Stimulated activated CD4-positive, alpha-beta T cell treated with anti-CD3 and anti-CD28 coated beads, Interleukin-2, amount 100 ng/mL, for 48 hours (primary cell): ENCODE measurements around the gene CD2.

Experiments used
- DNase-seq, 2 donors: peaks; one replicate each; pipeline ENCODE4 v3.0.0-alpha.2; 2020

CD2 gene

DNA sequence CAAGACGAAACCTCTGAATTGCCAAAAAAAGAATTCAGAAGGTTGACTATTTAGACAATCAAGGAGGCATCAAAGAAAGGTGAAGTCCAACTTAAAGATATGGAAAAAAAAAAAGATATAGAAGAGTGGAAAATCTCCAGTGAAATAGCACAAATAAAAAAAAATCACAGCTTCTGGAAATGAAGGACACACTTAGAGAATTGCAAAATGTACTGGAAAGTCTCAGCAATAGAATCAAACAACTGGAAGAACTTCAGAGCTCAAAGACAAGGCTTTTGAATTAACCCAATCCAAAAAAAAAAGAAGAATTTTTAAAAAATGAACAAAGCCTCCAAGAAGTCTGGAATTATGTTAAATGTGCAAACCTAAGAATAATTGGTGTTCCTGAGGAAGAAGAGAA is 31.8 kb downstream of the CD2 start:
- no peak for DNase-seq

DNA sequence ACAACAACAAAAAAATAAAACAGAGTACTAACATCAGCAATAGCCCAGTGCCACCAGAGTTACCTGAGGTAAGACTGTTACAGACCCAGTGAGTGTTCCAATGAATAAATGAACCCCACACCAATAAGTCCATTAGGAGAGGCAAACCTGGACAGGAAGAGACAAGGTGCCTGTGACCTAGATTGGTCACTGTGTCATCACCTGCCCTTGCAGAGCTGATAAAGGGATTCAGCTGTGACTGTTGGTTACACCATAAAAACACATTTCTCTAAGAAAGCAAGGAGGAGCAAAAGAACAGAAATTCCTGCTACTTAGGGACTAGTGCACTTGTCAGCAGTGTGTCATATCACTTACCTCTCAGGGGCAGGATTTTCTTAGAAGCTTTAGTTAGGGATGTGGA is 37.5 kb downstream of the CD2 start:
- no peak for DNase-seq

DNA sequence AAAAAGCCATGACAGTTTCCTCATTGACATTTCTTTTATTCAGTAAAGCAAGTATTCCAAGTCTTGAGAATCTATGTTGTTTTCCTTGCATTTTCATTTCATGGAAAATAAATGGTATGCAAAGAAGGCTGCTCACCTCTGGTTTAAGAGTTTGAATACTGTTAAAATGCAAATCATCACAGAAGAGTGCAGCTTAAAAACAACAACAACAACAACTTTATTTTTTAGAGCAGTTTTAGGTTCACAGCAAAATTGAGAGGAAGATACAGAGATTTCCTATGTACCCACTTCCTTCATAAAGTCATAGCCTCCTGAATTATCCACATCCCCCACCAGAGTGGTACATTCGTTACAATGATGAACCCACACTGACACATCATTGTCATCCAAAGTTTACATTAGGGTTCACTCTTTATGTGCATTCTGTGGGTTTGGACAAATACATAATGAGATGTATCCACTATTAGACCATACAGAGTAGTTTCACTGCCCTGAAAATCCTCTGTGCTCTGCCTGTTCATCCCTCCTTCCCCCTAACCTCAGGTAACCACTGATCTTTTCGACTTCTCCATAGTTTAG is 39.2 kb downstream of the CD2 start:
- DNase-seq: no peak

DNA sequence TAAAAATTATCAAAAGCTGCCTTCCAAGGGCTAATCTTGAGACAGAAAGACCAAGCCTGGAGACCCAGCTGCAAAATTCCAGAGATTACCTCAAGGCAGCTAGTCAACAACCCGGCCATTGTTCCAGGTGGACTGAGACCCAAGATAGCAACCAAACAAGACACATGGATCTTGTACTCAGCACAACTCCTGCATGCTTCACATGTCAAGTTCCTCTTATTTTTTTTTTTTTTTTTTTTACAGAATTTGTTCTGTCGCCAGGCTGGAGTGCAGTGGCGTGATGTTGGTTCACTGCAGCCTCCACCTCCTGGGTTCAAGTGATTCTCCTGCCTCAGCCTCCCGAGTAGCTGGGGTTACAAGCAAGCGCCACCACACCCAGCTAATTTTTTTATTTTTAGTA is 40.1 kb downstream of the CD2 start:
- no peak for DNase-seq

DNA sequence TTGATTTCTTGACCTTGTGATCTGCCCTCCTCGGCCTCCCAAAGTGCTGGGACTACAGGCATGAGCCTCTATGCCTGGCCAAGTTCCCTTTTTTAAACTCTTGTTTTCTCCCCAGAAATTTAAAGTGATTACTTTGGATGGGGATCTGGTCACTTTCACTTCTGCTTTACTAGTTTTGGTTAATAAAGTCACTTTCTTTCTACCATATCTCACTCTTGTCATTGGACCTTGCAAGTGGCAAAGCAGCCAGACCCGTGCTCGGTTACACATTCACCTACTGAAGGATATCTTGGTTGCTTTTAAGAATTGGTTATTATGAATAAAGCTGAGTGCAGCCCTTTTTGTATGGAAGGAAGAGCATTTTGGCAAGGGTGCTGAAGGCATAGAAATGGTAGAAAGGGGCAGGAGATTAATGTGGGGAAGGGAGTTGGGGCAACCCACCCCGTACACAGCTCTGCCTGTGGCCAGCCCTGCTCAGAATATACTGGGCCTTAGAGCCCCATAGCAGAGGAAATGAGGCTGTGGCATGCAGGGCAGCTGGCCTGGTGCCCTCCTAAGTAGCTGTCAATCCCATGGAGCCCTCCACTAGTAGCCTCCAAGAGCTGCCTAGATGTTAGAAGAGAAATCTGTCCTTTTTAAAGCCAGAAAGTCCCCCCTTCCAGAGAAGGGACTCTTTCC is 40.7 kb downstream of the CD2 start:
- no peak for DNase-seq

DNA sequence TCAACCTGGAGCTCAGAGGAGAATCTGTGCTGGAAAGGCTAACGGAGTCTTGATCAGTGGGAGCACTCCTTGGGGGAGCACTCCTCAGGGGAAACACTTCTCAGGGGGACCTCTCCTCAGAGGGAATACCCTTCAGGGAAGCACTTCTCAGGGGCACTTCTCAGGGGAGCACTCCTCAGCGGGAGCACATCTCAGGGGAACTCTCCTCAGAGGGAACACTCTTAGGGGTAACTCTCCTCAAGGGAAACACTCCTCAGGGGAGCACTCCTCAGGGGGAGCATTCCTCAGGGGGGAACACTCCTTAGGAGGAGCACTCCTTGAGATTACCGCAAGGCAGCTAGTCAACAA is 41.2 kb downstream of the CD2 start:
- DNase-seq: no peak

DNA sequence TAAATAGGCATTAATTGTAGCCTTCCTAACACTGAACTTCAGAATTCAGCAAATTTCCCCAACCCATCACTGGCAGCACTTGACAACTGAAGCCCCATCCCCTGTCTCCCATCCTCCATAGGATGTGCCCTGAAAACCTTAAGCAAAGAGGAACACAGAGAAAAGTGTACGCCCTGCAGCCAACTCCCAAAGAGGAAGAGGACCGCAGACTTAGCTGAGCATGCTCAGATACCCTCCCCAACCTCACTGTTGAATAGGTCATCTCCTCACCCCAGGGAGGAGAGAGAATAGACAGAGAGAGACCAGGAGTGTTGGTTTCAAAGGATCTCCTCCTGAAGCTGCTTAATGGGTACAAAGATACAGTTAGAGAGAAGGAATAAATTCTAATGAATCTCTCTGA is 50.5 kb downstream of the CD2 start:
- DNase-seq: no peak

DNA sequence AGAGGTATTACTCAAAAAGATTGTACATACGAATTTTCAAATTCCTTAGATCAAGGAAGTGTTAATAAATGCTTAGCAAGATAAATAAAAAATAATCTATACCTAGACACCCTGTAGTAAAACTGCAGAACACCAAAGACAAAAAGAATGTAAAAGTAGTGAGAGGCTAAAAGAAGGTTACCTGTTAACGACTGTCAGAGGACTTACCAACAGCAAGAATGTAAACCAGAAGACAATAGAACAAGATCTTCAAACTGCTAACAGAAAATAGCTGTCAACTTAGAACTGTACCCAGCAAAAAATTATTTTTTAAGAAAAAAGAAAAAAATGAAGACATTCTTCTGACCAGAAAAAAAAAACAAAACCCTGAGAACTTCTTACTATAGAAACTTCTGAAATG is 51.2 kb downstream of the CD2 start:
- DNase-seq: no peak

GRCh38 chr1:116806245-116806644 is 52.0 kb downstream of the CD2 start:
- DNase-seq: peak; percentile 74

GRCh38 chr1:116806671-116807070 is 52.4 kb downstream of the CD2 start:
- no peak for DNase-seq

DNA sequence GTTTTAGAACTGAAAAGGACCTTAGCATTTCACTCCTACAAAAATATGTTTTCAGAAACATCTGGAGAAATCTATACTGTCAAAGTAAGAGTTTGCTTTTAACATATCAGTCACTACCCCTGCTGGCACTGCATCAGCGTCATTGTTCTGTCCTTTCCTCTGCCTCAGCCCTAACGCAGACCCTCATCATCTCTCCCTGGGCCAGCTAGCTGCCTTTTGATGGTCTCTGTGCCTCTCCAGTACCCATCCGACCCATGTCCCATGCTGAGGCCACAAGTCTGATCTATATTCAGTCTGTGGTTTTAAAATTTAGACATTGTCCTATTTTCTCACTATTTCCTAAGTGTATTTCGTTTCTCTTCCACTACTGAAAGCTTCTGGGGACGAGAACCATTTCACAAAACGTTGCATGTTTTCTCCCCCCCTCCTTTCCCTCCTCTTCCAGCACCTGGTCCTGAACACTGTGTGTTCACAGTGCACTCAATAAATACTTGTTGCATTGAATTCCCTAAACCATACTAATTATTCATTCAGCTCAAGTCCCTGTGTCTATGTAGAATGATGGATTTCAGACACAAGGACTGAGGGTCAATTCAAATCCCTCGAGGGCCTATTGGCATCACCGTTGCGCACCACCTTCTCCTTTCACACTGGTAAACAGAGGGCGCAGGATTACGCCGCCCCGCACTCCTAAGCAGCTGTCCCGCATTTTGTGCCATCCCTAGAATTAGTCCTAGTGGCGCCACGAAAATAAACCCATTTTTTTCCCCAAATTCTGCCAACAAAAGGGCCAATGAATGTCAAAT is 53.4 kb downstream of the CD2 start:
- no peak for DNase-seq

GRCh38 chr1:116808200-116808847 is 54.1 kb downstream of the CD2 start:
- no peak for DNase-seq

DNA sequence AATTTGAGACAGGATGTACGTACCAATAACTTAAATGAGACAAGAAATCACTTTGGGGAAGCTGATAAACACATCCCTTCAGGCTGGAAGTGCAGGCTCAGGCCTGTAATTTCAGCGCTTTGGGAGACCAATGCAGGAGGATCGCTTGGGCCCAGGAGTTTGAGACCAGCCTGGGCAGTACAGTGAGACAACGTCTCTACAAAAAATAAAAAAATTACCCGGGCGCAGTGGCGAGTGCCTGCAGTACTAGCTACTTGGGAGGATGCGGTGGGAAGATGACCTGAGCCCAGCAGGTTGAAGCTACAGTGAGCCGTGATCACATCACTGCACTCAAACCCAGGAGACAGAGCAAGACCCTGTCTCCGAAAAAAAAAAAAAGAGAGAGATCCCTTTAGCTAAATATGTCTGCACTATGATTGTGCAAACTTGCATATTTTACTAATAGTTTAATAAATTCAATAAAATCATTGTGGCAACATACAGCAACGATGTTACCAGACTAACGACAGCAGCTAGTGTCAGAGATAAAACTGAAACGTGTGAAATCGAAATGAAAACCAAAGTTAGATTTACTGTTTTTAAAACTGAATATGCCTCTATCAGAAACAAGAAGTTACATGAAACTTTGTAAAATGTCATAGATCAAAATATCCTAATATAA is 54.7 kb downstream of the CD2 start:
- DNase-seq: no peak

GRCh38 chr1:116811321-116811720 is 57.1 kb downstream of the CD2 start:
- DNase-seq: no peak

- DNase-seq: no peak
These were observed 60.9 kb downstream of the CD2 start for GRCh38 chr1:116814926-116815723.

GRCh38 chr1:116817582-116818064 is 63.4 kb downstream of the CD2 start:
- peak; percentile 74 to 77 for DNase-seq
